OCI-LY1 (cell line): ENCODE measurements around the gene PPP2R2D.

Source experiments
- H2AFZ ChIP-seq: fragments of 200-600 bp; sonication (generic), shearing (Covaris generic); 2 replicates; pipeline ENCODE4 v1.6.0; 2014; ENCODE audit warnings: antibody characterized with exemption, mild to moderate bottlenecking, low read length
- H3F3A ChIP-seq: fragments of 200-600 bp; sonication (generic), shearing (Covaris generic); 2 replicates; pipeline ENCODE4 v1.6.0; 2014; ENCODE audit warnings: mild to moderate bottlenecking, antibody characterized with exemption, low read length, moderate library complexity; ENCODE audit not compliant: insufficient read depth
- H3K27ac ChIP-seq: fragments of 200-600 bp; sonication (generic); 2 replicates; pipeline ENCODE4 v1.5.1; 2014; ENCODE audit warnings: low read length, mixed run types, mild to moderate bottlenecking, low read depth; ENCODE audit not compliant: poor library complexity, severe bottlenecking
- H3K27me3 ChIP-seq: fragments of 200-600 bp; sonication (generic); 2 replicates; pipeline ENCODE4 v1.6.0; 2014; ENCODE audit warnings: antibody characterized with exemption, mild to moderate bottlenecking, low read length, moderate library complexity; ENCODE audit not compliant: insufficient read depth
- H3K36me3 ChIP-seq: fragments of 200-600 bp; sonication (generic); 2 replicates; pipeline ENCODE4 v1.6.1; 2014; ENCODE audit warnings: mild to moderate bottlenecking, antibody characterized with exemption, low read length, moderate library complexity, mixed read lengths; ENCODE audit not compliant: insufficient read depth
- H3K4me1 ChIP-seq: fragments of 200-600 bp; sonication (generic); 2 replicates; pipeline ENCODE4 v1.5.1; 2014; ENCODE audit warnings: mild to moderate bottlenecking, low read length, moderate library complexity; ENCODE audit not compliant: insufficient read depth, severe bottlenecking
- H3K4me2 ChIP-seq: fragments of 200-600 bp; sonication (generic), shearing (Covaris generic); 2 replicates; pipeline ENCODE4 v1.6.1; 2014; ENCODE audit warnings: low read length
- H3K4me3 ChIP-seq: fragments of 200-600 bp; sonication (generic); 2 replicates; pipeline ENCODE4 v1.5.1; 2014; ENCODE audit warnings: low read length, low read depth, mild to moderate bottlenecking, mixed read lengths; ENCODE audit not compliant: poor library complexity, severe bottlenecking
- H3K79me2 ChIP-seq: fragments of 200-600 bp; shearing (Covaris generic); 2 replicates; pipeline ENCODE4 v1.6.1; 2016; ENCODE audit warnings: mixed run types, low read length, mixed read lengths; ENCODE audit not compliant: insufficient read depth
- H3K9ac ChIP-seq: fragments of 200-600 bp; sonication (generic), shearing (Covaris generic); 2 replicates; pipeline ENCODE4 v1.6.1; 2014; ENCODE audit warnings: mild to moderate bottlenecking, low read length, mixed read lengths
- H3K9me2 ChIP-seq: fragments of 200-600 bp; sonication (generic), shearing (Covaris generic); 2 replicates; pipeline ENCODE4 v1.6.1; 2014; ENCODE audit warnings: low read depth, mild to moderate bottlenecking, low read length, mixed read lengths
- H3K9me3 ChIP-seq: fragments of 200-600 bp; shearing (Covaris generic); 2 replicates; pipeline ENCODE4 v1.6.1; 2014; ENCODE audit warnings: low read length, mixed read lengths
- H4K20me1 ChIP-seq: fragments of 200-600 bp; sonication (generic), shearing (Covaris generic); 2 replicates; pipeline ENCODE4 v1.6.0; 2016; ENCODE audit warnings: mild to moderate bottlenecking, low read length; ENCODE audit not compliant: insufficient read depth
- CTCF ChIP-seq: fragments of 200-600 bp; sonication (generic), shearing (Covaris generic); IDR thresholded peaks from 2 replicates; pipeline ENCODE4 v1.5.1; 2017; ENCODE audit warnings: mild to moderate bottlenecking, antibody characterized with exemption, low read length, moderate library complexity, mixed read lengths
- EZH2 ChIP-seq: fragments of 200-600 bp; sonication (generic), shearing (Covaris generic); IDR thresholded peaks from 2 replicates; pipeline ENCODE4 v1.8.0; 2017; ENCODE audit warnings: borderline replicate concordance, mixed run types, mild to moderate bottlenecking, antibody characterized with exemption, low read length, moderate library complexity, mixed read lengths

PPP2R2D gene

GRCh38 chr10:131929122-131929845 is 28.5 kb downstream of the PPP2R2D start:
- H2AFZ ChIP-seq: no peak overlapping the region
- no peaks in the 10 kb centered on the region for H3F3A ChIP-seq
- no peak for TF ChIP-seq EZH2
- TF ChIP-seq CTCF: no peak
- peaks cover 26% of the 10 kb centered on the region for H3K4me1 ChIP-seq
- H3K9me2 ChIP-seq: no peaks in the 10 kb centered on the region
- peaks cover 79% of the 10 kb centered on the region for H3K79me2 ChIP-seq
- no peak overlapping the region for H3K9ac ChIP-seq
- no peak overlapping the region for H3K4me3 ChIP-seq
- H3K27me3 ChIP-seq: no peaks in the 10 kb centered on the region
- H3K4me2 ChIP-seq: no peak overlapping the region
- H3K36me3 ChIP-seq: peaks cover under 1% of the 10 kb centered on the region; the same call in 1 of the 2 replicates
- peaks cover 8% of the 10 kb centered on the region for H3K9me3 ChIP-seq
- no peaks in the 10 kb centered on the region for H4K20me1 ChIP-seq
- H3K27ac ChIP-seq: no peak overlapping the region

DNA sequence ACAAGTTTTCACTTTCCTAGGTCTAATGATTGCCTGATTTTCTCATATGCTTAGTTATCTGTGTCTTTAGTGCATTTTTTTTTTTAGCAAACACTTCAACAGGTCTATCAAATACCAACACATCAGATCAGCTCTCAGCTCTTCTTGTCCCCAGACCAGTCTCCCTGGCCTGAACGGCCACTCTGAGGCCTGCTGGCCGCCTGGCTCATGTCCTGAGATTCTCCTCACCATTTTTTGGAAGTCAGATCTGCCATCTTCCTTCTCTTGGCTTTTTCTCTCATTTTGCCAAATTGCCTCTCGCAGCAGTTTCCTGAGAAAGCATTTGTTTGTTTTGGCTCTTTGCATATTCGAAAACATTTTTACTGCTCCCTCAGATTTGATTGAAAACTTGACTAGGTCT is 29.3 kb downstream of the PPP2R2D start:
- Histone ChIP-seq H3K79me2 (peaks cover 71% of the 10 kb centered on the region), H3K4me2 (no peak overlapping the region), H3K4me3 (no peak overlapping the region), H3K9me2 (no peaks in the 10 kb centered on the region), H3K36me3 (peaks cover 9% of the 10 kb centered on the region; the same call in 1 of the 2 replicates), H3K4me1 (peaks cover 26% of the 10 kb centered on the region), H2AFZ (no peak overlapping the region), H3K9me3 (peaks cover 4% of the 10 kb centered on the region), H4K20me1 (no peaks in the 10 kb centered on the region), H3K27me3 (no peaks in the 10 kb centered on the region), H3K9ac (no peak overlapping the region), H3F3A (no peaks in the 10 kb centered on the region), H3K27ac (no peak overlapping the region)
- TF ChIP-seq CTCF (no peak), EZH2 (no peak)

DNA sequence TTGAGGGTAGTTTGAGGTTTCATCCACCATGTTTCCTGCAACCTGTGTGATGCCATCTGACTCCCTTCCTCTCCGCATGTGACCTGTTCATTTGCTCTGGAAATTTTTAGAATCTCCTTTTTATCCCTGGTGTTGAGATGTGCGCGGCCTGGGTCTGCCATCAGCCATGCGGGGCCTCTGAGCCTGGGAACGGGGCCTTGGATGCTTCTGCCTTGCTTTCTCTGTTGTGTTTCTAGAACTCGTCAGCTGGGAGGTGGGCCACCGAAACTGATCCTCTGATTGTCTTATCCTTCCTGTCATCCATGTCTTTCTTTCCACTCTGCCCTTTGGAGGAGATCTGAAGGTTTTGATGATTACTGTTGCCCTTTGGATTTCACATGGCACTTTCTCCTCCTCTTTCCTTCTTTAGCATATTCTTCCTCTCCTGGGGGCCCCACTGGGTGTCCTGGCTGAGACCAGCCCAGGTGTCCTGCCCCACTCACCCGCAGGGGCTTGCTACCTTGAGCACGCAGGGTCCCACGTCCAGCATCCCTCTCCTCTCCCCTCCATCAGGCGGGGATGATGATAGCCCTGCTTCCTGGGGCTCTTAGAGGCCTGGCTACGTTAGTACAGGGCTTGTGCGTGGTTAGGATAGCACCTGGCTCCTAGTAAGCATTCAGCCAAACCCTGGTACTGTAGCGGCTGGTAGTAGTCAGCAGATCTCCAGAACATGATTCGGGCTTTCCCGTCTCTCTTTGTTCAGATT is 29.9 kb downstream of the PPP2R2D start:
- Histone ChIP-seq H2AFZ (no peak overlapping the region), H3K27ac (no peak overlapping the region), H4K20me1 (no peaks in the 10 kb centered on the region), H3K4me1 (peaks cover 26% of the 10 kb centered on the region), H3K4me3 (no peak overlapping the region), H3K9me2 (no peaks in the 10 kb centered on the region), H3F3A (no peaks in the 10 kb centered on the region), H3K79me2 (peaks cover 64% of the 10 kb centered on the region), H3K9me3 (no peaks in the 10 kb centered on the region), H3K9ac (no peak overlapping the region), H3K36me3 (peaks cover 14% of the 10 kb centered on the region; the same call in 1 of the 2 replicates), H3K4me2 (no peak overlapping the region), H3K27me3 (no peaks in the 10 kb centered on the region)
- TF ChIP-seq CTCF: no peak
- TF ChIP-seq EZH2: no peak
